DOHH2 (cell line): Measurements from ENCODE around the gene BTBD1.
"Not testable (repeated sequence)": the region's sequence is repeated elsewhere in the genome, so short reads cannot be mapped to it uniquely, and the experiment has no call there.

ENCODE experiments used
- H3F3A ChIP-seq: fragments of 200-600 bp; sonication (generic), shearing (Covaris generic); 2 replicates; pipeline ENCODE4 v1.6.0; 2016; ENCODE audit warnings: antibody characterized with exemption, mild to moderate bottlenecking; ENCODE audit not compliant: control insufficient read depth, insufficient read depth
- H3K27ac ChIP-seq: fragments of 200-600 bp; sonication (generic); 2 replicates; pipeline ENCODE4 v1.5.1; 2014; ENCODE audit warnings: low read depth, mild to moderate bottlenecking, low read length, moderate library complexity
- H3K27me3 ChIP-seq: fragments of 200-600 bp; sonication (generic); 2 replicates; pipeline ENCODE4 v1.6.1; 2014; ENCODE audit warnings: mild to moderate bottlenecking, low read length, mixed read lengths; ENCODE audit not compliant: control insufficient read depth
- H3K36me3 ChIP-seq: fragments of 200-600 bp; sonication (generic); 2 replicates; pipeline ENCODE4 v1.6.1; 2014; ENCODE audit warnings: mild to moderate bottlenecking, low read length, moderate library complexity, mixed read lengths; ENCODE audit not compliant: control insufficient read depth
- H3K4me1 ChIP-seq: fragments of 200-600 bp; sonication (generic); 2 replicates; pipeline ENCODE4 v1.6.1; 2014; ENCODE audit warnings: mild to moderate bottlenecking, low read length, mixed read lengths; ENCODE audit not compliant: control insufficient read depth
- H3K4me2 ChIP-seq: fragments of 200-600 bp; sonication (generic); 2 replicates; pipeline ENCODE4 v1.6.0; 2014; ENCODE audit warnings: mild to moderate bottlenecking, low read length, moderate library complexity
- H3K4me3 ChIP-seq: fragments of 200-600 bp; sonication (generic); 2 replicates; pipeline ENCODE4 v1.5.1; 2014; ENCODE audit warnings: mild to moderate bottlenecking, low read length, mixed read lengths
- H3K79me2 ChIP-seq: fragments of 200-600 bp; sonication (generic); 2 replicates; pipeline ENCODE4 v1.6.1; 2014; ENCODE audit warnings: mild to moderate bottlenecking, low read length, mixed read lengths; ENCODE audit not compliant: control insufficient read depth
- H3K9me2 ChIP-seq: fragments of 200-600 bp; sonication (generic); replicated peaks from 2 replicates; pipeline ENCODE4 v1.6.1; 2014; ENCODE audit warnings: mild to moderate bottlenecking, low read length, mixed read lengths; ENCODE audit not compliant: control insufficient read depth
- H3K9me3 ChIP-seq: fragments of 200-600 bp; sonication (generic); 2 replicates; pipeline ENCODE4 v1.6.1; 2014; ENCODE audit warnings: antibody characterized with exemption, low read length, mixed read lengths; ENCODE audit not compliant: control insufficient read depth, insufficient read depth
- H4K20me1 ChIP-seq: fragments of 200-600 bp; sonication (generic); 2 replicates; pipeline ENCODE4 v1.6.0; 2014; ENCODE audit warnings: low read depth, mild to moderate bottlenecking, antibody characterized with exemption, low read length, moderate library complexity; ENCODE audit not compliant: control insufficient read depth, insufficient read depth
- CTCF ChIP-seq: fragments of 200-600 bp; sonication (generic); IDR thresholded peaks from one replicate; pipeline ENCODE4 v1.5.1; 2014; ENCODE audit warnings: antibody characterized with exemption, mild to moderate bottlenecking, low read depth, low read length; ENCODE audit not compliant: poor library complexity, severe bottlenecking
- EZH2phosphoT487 ChIP-seq: fragments of 200-600 bp; sonication (generic); IDR thresholded peaks from 2 replicates; pipeline ENCODE4 v1.6.1; 2017; ENCODE audit warnings: borderline replicate concordance, mild to moderate bottlenecking, antibody characterized with exemption, low read length, moderate library complexity, mixed read lengths

BTBD1 gene

GRCh38 chr15:83036253-83036652 is 30.8 kb downstream of the BTBD1 start:
- H3K9me3 ChIP-seq = no peaks in the 10 kb centered on the region
- H3K27ac ChIP-seq = no peak overlapping the region
- no peak overlapping the region for H3K4me3 ChIP-seq
- no peak for TF ChIP-seq CTCF
- no peak overlapping the region for H3K4me2 ChIP-seq
- no peaks in the 10 kb centered on the region for H3K9me2 ChIP-seq
- no peaks in the 10 kb centered on the region for H3K4me1 ChIP-seq
- 0 out of 2 replicates have a peak, but pooled peaks cover 2% of the 10 kb centered on the region for H3F3A ChIP-seq
- no peaks in the 10 kb centered on the region for H3K27me3 ChIP-seq
- H4K20me1 ChIP-seq = no peaks in the 10 kb centered on the region
- peaks cover 88% of the 10 kb centered on the region for H3K36me3 ChIP-seq
- peaks cover 97% of the 10 kb centered on the region for H3K79me2 ChIP-seq

DNA sequence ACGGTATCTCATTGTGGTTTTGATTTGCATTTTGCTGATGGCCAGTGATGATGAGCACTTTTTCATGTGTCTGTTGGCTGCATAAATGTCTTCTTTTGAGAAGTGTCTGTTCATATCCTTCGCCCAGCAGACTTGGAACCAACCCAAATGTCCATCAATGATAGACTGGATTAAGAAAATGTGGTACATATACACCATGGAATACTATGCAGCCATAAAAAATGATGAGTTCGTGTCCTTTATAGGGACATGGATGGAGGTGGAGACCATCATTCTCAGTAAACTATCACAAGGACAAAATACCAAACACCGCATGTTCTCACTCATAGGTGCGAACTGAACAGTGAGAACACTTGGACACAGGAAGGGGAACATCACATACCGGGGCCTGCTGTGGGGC is 35.8 kb downstream of the BTBD1 start:
- peaks cover 68% of the 10 kb centered on the region for H3K79me2 ChIP-seq
- H3F3A ChIP-seq, H3K9me3 ChIP-seq, H3K4me2 ChIP-seq, H3K9me2 ChIP-seq, H3K27me3 ChIP-seq, H4K20me1 ChIP-seq, H3K4me1 ChIP-seq, H3K4me3 ChIP-seq, H3K27ac ChIP-seq: not testable (repeated sequence)
- H3K36me3 ChIP-seq = peaks cover 78% of the 10 kb centered on the region

- Histone ChIP-seq H3K4me1 (no peaks in the 10 kb centered on the region), H3K79me2 (peaks cover 56% of the 10 kb centered on the region), H3K36me3 (peaks cover 70% of the 10 kb centered on the region), H3K4me3 (no peak overlapping the region), H3K9me2 (no peaks in the 10 kb centered on the region), H3K4me2 (no peak overlapping the region), H3F3A (no peaks in the 10 kb centered on the region), H3K9me3 (no peaks in the 10 kb centered on the region), H4K20me1 (no peaks in the 10 kb centered on the region), H3K27ac (no peak overlapping the region), H3K27me3 (no peaks in the 10 kb centered on the region)
- TF ChIP-seq EZH2phosphoT487 = no peak
- no peak for TF ChIP-seq CTCF
Measured at GRCh38 chr15:83030021-83030420, 37.0 kb downstream of the BTBD1 start.

DNA sequence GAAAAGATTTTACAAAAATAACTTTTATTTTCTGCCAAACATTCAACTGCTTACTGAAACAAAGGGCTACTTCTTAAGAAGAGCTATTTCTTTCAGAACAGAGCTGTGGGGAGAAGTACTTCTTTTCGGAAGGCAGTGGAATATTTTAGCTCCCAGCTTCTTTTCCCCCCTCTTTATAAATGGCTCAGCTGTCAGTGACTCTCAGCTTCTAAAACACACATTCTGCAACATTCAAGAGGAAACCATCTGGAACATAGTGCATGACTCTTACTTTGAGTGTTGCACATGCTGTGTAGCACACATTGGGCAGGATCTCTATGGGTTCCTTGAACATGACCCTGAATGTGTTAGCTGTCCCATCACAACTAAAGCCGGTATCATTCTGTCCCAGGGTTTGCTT is 48.6 kb downstream of the BTBD1 start:
- Histone ChIP-seq H3K9me2 (no peaks in the 10 kb centered on the region), H3K27me3 (no peaks in the 10 kb centered on the region), H3K36me3 (peaks cover 44% of the 10 kb centered on the region), H4K20me1 (no peaks in the 10 kb centered on the region), H3K79me2 (no peaks in the 10 kb centered on the region), H3K4me2 (no peak overlapping the region), H3K9me3 (no peaks in the 10 kb centered on the region), H3K27ac (no peak overlapping the region), H3K4me3 (no peak overlapping the region), H3K4me1 (no peaks in the 10 kb centered on the region), H3F3A (peaks cover 29% of the 10 kb centered on the region)
- TF ChIP-seq EZH2phosphoT487 = no peak
- no peak for TF ChIP-seq CTCF
